Measurements from ENCODE around the gene NUDT19.
"Not testable (repeated sequence)": the region's sequence is repeated elsewhere in the genome, so short reads cannot be mapped to it uniquely, and the experiment has no call there.

Gene NUDT19

DNA sequence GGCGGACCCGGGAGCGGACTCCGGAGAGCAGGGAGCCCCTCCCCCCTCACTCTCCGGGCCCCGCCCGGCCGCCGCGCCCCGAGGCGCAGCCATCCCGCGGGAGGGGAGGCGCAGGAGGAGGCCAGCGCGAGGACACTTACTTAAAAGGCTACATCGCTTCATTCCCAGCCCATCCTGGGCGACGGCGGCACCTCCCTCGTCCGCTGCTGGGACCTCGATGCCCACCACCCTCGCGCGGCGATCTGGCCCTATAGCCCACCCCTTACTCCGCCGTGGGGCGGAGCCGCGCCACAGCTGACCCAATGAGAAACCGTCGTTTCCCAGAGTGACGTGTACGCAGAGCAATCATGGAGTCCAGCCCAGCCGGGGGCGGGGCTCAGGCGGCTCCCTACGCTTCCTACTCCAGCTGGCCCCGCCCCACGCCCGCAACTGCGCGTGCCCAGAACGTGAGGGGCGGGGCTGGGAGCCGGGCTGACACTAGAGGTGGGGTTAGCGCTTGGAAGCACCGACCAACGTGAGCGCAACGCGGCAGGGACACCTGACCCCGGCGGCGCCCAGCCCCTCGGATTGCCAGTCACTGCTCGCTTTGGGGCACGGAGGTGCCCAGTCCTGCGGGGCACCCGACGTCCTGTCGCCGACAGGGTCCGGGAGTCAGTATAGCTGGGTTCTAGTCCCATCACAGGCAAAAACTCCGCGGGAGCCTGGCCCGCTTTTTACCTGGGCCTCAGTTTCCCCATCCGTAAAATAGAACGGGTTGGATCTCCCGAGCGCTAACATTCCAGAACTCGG lies 16.5 kb upstream of the NUDT19 start, which contains the start of gene ANKRD27:
Gene ANKRD27, minus strand, starts transcription at position 250 of the 789 bp plus-strand sequence. CDS start 16,165 bp downstream, outside the sequence.
- DNase-seq (ENCODE audit: extremely low read depth in 1 of 2, low read depth in 1 of 2), result peak; percentile 95 to 96

DNA sequence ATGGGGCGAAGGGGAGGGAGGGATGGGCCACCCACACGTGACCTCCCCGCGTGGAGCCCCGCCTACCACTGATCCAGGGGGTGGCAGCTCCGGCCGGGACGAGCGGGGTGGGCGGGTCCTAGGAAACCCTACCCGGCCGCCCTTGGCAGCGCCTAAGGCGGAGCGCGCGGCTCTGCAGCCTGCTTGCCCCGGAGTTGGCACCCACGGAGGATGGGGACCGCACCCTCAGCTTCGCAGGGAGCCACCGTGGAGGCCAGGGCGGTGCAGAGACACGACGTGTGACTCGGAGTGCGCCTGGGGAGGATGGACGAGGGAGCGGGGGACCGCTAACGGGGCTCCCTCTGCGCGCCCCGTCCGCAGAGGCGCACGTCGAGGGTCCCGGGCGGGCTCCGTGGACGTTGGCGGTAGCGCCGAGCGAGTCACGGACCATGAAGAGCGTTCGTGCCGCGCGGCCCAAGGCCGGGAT lies 15.9 kb upstream of the NUDT19 start, which contains the start of gene RGS9BP:
Gene RGS9BP, plus strand, starts transcription at position 129 of the 466 bp plus-strand sequence. CDS start 416 bp downstream, outside the sequence.
- peak in 1 of 2 donors; percentile 7 for DNase-seq (ENCODE audit: extremely low read depth in 1 of 2, low read depth in 1 of 2)

DNA sequence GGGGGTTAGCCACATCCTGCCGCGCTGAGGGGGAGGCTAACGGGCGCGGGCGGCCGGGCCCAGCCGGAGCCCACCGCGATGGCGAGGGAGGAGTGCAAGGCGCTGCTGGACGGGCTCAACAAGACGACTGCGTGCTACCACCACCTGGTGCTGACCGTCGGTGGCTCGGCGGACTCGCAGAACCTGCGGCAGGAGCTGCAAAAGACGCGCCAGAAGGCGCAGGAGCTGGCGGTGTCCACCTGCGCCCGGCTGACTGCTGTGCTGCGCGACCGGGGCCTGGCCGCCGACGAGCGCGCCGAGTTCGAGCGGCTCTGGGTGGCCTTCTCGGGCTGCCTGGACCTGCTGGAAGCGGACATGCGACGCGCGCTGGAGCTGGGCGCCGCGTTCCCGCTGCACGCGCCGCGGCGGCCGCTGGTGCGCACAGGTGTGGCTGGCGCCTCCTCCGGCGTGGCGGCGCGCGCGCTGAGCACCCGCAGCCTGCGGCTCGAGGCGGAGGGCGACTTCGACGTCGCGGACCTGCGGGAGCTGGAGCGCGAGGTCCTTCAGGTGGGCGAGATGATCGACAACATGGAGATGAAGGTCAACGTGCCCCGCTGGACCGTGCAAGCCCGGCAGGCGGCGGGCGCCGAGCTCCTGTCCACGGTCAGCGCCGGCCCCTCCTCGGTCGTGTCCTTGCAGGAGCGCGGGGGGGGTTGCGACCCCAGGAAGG lies 15.3 kb upstream of the NUDT19 start:
- no peak for DNase-seq (ENCODE audit: extremely low read depth in 1 of 2, low read depth in 1 of 2)

DNA sequence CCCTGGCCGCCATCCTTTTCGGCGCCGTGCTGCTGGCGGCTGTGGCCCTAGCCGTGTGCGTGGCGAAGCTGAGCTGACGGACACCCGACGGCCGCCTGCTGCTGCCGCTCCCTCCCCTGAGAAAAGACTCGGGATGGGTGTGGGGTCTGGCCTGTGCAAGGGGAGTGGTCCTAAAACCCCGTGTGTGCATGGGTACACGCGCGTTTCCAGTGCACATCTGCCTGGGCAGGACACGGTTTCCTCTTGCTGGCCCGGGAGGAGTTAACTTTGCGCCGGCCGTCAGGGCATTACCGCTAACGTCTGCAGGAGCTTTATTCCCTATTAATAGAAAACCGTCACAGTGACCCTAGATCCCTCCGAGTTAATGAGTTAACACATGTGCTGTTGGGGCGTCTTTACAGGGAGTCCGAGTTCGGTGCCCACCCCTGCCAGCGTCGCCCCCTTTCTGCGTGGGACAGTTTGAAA lies 14.7 kb upstream of the NUDT19 start:
- DNase-seq (ENCODE audit: extremely low read depth in 1 of 2, low read depth in 1 of 2), result no peak

DNA sequence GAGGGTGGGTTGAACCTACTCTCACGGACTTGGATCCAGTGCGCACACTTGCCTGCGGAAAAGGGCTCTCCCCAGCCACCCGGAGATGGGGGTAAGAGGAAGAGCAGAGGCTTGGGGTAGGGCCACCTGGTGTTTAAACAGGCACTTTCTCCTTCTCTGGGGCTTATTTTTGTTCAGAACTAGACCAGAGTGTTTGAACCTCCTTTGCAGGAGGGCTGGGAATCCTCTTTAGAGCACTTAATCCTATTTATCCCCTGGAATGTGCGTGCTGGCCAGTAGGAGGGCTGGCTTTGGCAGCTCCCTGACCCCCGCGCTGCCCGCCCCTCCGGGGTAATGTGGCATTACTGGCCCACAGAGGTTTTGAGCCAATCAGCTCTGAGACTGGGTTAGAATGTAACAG lies 14.0 kb upstream of the NUDT19 start:
- no peak for DNase-seq (ENCODE audit: extremely low read depth in 1 of 2, low read depth in 1 of 2)

DNA sequence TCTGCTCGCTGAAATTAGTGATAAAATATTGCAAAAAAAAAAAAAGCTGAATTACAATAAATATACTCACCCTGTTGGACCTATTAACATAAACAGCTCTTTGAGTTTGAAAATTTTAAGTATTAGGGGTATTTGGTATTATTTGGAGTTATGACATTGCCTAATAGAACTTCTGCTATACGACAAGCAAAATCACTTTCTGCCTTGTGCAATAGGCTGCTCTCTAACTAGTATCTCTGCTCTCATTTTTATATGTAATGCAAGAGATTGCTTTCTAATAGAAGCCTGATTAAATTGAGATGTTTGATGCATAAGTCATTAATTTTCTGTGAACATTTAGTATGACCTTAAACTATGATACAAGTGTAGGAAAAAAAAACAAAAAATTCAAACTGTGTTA lies 10.6 kb upstream of the NUDT19 start:
- no peak for DNase-seq (ENCODE audit: extremely low read depth in 1 of 2, low read depth in 1 of 2)

DNA sequence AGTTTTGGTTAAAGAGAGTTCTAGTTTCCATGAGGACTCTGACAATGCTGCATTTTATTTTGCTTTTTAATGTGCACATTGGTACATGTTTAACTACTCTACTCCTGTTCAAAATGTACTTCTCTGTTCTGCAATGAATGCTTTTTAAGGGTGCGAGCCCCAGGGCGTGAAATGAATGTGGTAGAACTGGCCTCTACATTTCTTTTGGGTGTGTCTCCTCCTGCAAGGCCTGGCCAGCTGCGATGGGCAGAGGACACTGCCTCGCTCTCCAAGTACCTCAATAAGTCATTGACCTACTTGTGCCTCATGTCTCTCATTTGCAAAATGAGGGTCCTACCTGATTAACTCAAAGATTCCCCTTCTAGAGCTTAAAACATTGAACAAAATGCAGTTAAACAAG lies 9.3 kb upstream of the NUDT19 start:
- no peak for DNase-seq (ENCODE audit: extremely low read depth in 1 of 2, low read depth in 1 of 2)

DNA sequence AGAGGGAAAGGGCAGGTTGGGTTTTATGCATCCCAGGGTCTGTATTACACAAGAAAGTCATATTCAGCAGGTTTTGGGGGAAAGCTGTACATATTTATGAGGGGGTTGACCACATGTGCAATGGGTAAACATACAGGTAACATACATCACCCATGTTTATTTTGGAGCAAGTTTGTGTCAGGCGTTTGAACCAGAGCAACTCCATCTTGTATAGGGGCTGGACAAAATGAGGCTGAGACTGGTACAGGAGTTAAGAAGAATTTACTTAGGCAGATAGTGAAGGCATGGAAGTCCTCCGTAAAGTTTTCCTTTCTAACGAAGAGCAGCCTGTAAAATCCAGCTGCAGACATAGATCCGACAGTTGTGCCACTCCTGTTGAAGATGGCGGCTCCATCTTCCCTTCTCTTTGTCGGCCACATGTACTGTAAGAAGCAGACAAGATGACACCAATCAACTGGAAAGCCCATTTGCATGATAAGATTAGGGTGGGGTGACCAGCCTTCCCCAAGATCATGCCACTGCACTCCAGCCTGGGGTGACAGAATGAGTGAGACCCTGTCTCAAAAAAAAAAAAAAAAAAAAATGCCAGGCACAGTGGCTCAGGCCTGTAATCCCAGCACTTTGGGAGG lies 4.7 kb upstream of the NUDT19 start:
- DNase-seq (ENCODE audit: extremely low read depth in 1 of 2, low read depth in 1 of 2), result no peak

DNA sequence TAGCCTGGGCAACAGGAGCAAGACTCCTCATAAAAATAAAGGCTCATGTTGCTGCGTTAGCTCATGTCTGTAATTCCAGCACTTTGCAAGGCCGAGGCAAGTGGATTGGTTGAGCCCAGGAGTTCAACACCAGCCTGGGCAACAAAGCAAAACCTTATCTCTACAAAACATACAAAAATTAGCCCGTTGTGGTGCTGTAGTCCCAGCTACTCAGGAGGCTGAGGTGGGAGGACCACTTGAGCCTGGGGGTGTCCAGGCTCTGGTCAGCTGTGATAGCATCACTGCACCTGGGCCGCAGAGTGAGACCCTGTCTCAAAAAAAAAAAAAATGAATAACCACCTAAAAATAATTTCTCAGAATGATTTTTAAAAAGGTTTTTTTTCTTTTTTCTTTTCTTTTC lies 3.9 kb upstream of the NUDT19 start:
- no peak for DNase-seq (ENCODE audit: extremely low read depth in 1 of 2, low read depth in 1 of 2)

DNA sequence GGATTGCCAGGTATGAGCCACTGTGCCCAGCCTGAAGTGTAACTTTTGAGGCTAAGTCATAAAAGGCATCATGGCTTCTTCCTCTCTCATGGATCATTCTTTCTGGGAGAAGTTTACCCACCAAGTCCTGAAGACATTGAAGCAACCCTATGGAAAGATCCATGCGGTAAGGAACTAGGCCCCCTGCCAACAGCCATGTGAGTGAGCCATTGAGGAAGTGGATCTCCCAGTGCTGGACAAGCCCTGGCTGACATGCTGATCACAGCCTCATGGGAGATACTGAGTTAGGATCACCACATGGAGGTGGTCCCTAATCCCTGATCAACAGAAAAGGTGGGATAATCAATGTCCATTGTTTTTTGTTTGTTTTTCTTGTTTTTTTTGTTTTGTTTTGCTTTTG lies 3.3 kb upstream of the NUDT19 start:
- no peak for DNase-seq (ENCODE audit: extremely low read depth in 1 of 2, low read depth in 1 of 2)

DNA sequence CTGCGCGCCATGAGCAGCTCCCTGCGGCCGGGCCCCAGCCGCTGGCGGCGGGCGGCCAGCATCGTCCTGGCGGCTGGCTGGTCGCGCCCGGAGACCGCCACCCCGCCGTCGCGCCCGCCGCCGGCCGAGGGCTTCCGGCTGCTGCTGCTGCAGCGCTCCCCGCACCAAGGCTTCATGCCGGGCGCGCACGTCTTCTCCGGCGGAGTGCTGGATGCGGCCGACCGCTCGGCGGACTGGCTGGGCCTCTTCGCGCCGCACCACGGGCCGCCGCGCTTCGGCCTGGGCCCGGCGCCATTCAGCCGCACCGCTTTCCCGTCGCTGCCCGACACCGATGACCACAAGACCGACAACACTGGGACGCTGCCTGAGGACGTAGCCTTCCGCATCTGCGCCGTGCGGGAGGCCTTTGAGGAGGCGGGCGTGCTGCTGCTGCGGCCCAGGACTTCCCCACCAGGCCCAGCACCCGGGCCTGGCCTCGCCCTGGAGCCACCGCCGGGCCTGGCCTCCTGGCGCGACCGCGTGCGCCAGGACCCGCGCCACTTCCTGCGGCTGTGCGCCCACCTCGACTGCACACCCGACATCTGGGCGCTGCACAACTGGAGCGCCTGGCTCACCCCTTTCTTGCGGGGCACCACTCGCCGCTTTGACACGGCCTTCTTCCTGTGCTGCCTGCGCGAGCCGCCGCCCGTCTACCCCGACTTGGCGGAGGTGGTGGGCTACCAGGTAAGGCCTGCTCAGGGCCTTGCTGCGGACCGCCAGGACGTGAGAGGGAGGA lies 518 bp downstream of the NUDT19 start:
- peak in 1 of 2 donors; percentile 33 for DNase-seq (ENCODE audit: extremely low read depth in 1 of 2, low read depth in 1 of 2)

DNA sequence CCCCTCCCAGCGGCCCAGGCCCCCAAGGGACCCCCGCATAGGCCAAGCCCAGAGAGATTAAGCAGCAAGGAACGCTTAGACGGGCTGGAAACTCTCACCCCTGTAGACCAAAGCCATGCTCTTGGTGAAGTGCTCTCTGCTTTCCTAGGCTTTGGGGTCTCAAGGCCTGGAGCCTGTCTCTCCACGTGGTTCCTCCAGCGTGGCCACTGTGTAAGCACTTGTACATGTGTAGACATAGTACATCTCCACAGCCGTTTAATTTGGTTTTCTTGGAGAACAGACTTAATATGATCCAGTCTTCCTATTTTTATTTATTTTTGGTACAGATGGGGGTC lies 1.1 kb downstream of the NUDT19 start:
- DNase-seq (ENCODE audit: extremely low read depth in 1 of 2, low read depth in 1 of 2), result no peak

DNA sequence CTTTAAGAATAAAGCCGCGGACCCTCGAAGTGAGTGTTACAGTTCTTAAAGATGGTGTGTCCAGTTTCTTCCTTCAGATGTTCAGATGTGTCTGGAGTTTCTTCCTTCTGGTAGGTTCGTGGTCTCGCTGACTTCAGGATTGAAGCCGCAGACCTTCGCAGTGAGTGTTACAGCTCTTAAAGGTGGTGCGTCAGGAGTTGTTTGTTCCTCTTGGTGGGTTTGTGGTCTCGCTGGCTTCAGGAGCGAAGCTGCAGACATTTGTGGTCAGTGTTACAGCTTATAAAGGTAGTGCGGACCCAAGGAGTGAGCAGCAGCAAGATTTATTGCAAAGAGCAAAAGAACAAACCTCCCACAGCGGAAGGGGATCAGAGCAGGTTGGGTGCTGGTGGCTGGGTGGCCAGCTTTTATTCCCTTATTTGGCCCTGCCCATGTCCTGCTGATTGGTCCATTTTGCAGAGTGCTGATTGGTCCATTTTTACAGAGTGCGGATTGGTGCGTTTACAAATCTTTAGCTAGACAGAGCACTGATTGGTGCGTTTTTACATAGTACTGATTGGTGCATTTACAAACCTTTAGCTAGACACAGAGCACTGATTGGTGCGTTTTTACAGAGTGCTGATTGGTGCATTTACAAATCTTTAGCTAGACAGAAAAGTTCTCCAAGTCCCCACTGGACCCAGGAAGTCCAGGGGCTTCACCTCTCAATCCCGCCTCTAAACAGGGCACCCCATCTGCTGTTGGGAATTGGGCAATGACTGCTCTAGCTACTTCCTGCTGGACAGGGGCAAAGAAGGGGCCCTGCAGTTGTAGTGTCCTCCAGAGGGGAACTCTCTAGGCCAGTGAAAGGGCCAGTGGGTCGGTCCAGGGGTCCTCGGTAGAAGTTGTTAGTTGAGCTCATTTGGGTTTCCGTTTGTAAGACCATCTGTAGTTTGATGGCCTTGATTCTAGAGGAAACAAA lies 1.8 kb downstream of the NUDT19 start:
- peak; percentile 21 to 38 for DNase-seq (ENCODE audit: extremely low read depth in 1 of 2, low read depth in 1 of 2)

DNA sequence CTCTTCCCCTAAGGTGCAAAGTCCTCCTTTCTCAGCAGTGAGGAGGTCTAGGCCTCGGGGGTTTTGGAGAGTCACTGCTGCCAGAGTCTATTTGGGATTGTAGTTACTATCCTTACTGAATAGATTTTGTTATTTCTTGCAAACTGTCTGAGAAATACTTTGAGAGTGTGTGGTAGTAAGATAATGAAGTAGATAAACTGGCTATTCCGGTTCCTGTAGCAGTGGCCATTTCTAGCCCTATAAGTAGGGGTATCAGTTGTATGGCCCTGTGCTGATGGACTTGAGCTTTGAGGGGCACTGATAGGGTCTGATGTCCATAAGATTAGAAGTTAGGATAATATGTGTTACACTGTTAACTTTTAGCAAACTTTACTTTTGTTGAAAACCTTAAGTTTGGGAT lies 2.7 kb downstream of the NUDT19 start:
- not testable (repeated sequence) for DNase-seq (ENCODE audit: extremely low read depth in 1 of 2, low read depth in 1 of 2)

DNA sequence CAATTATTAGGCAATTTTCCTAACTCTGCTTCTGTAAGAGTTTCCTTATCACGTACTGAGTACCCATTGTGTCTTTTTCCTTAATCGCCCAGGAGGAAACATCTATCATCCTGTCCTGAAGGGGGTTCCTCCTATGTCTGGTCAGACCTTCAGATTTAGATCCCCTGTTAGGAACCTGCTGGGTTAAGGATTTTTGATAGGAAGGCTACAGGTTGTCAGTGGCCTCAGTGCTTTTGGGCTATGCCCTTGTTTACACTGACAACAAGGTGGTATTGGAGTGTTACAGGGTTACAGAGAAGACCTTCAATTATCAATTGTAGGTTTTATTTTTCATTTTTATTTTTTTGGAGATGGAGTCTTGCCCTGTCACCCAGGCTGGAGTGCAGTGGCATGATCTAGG lies 3.2 kb downstream of the NUDT19 start:
- not testable (repeated sequence) for DNase-seq (ENCODE audit: extremely low read depth in 1 of 2, low read depth in 1 of 2)

DNA sequence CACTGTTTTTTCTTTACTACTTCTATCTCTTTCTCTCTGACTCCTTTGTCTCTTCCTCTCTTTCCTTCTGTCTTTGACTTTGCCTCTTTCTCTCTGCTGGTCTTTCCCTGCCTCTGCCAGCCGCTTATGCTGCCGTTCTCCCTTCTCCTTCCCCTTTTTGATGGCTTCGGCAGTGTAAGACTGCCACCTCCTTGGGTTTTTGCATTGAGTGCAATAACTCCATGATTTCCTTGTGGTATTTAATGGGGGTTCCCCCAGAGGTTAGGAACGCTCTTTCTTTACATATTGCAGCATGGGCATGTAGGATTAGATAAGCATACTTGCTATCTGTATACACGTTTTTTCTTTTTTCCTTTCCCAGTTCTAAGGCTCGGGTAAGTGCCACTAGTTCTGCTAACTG lies 3.9 kb downstream of the NUDT19 start:
- not testable (repeated sequence) for DNase-seq (ENCODE audit: extremely low read depth in 1 of 2, low read depth in 1 of 2)

DNA sequence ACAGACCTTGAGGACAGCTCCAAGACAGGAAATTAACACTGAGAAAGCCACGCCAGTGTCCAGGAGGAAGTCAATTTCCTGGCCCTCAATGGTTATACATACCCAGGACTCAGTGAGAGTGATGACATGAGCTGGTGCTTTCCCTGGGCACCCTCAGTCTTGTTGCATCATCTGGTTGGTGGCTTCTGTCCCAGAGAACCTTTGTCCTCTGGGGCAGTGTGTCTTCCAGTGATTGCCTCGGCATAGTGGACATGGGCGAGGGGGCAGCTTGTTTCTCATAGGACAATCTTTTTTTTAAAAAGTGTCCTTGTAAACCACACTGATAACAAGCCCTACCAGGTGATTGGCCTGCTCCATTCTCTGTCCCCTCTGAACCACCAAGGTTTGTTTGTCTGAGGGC lies 5.2 kb downstream of the NUDT19 start:
- not testable (repeated sequence) for DNase-seq (ENCODE audit: extremely low read depth in 1 of 2, low read depth in 1 of 2)

DNA sequence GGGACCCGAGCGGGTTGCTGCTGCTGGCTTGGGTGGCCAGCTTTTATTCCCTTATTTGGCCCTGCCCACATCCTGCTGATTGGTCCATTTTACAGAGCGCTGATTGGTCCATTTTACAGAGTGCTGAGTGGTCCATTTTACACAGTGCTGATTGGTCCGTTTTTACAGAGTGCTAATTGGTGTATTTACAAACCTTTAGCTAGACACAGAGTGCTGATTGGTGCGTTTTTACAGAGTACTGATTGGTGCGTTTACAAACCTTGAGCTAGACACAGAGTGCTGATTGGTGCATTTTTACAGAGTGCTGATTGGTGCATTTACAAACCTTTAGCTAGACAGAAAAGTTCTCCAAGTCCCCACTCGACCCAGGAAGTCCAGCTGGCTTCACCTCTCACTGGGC lies 8.5 kb downstream of the NUDT19 start:
- not testable (repeated sequence) for DNase-seq (ENCODE audit: extremely low read depth in 1 of 2, low read depth in 1 of 2)

DNA sequence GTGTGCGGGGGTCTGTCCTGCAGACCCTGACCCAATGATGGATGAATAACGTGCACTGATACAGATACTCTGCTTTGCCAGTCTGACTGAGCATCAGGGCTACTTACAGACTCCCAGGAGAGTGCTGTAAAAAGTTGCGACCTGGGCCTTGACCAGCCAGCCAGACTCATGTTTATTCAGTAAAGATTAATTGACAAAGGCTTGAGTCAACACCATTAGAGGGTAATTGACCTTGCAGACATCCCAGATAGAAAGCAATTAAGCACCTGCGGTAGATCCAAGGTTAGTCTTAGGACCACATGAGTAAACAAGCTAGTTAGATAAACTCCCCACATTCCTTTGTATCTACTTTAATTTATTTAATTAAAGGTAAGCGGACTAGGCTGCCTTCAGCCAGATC lies 10.4 kb downstream of the NUDT19 start:
- no peak for DNase-seq (ENCODE audit: extremely low read depth in 1 of 2, low read depth in 1 of 2)

DNA sequence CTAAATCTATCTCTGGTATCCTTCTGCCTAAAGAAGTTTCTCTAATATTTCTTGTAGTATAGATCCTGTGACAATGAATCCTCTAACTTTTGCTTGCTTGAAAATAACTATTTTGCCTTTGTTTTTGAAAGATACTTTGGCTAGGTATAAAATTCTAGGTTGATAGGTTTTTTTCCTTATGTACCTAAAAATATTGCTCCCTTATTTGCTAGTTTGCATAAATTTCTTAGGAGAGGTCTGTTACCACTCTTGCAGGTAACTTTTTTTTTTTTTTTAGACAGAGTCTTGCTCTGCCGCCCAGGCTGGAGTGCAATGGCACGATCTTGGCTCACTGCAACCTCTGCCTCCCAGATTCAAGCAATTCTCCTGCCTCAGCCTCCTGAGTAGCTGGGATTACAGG lies 12.4 kb downstream of the NUDT19 start:
- DNase-seq (ENCODE audit: extremely low read depth in 1 of 2, low read depth in 1 of 2), result not testable (repeated sequence)
